IMR-90 (cell line): ENCODE measurements around the gene LHFPL6. TPM values are rescaled to one million over a fixed set of nuclear protein-coding genes. Genes with fewer than 3 reads are reported as not detected.

Experiments used
- ATAC-seq: fragments of 200-7000 bp; cut with Tn5 transposase; 2 replicates; pipeline ENCODE4 v1.9.1; 2020; ENCODE audit warnings: low read depth, mild to moderate bottlenecking, moderate library complexity
- BruUV-seq: library from RNA; stranded (reverse); fragments of 400-500 nt; replicated peaks from 2 replicates; lab custom pipeline; 2021; lab: Mats Ljungman, UMichigan
- CTCF ChIA-PET: fragments of 300-600 bp; formaldehyde crosslinking; extraction: SDS; loops from one replicate; lab custom pipeline; 2021; ENCODE audit warnings: antibody characterized with exemption; lab: Yijun Ruan, JAX
- POLR2A ChIA-PET: fragments of 300-600 bp; sonication (Branson Sonifier 250); formaldehyde crosslinking; loops from one replicate; lab custom pipeline; 2022; ENCODE audit warnings: antibody characterized with exemption; ENCODE audit not compliant: unreplicated experiment; lab: Charles Lee
- DNase-seq: peaks from one replicate; pipeline ENCODE4 v3.0.0; 2013
- H2AFZ ChIP-seq: replicated peaks from 2 replicates; pipeline ENCODE3; 2013; ENCODE audit warnings: low read length, mild to moderate bottlenecking; ENCODE audit not compliant: poor library complexity
- H2AK5ac ChIP-seq: 2 replicates; pipeline ENCODE4 v1.6.1; 2013; ENCODE audit warnings: low read depth, low read length, inconsistent platforms
- H2AK9ac ChIP-seq: replicated peaks from 2 replicates; pipeline ENCODE3; 2013; ENCODE audit warnings: mild to moderate bottlenecking, low read depth, low read length, moderate library complexity; ENCODE audit not compliant: poor library complexity
- H2BK120ac ChIP-seq: 2 replicates; pipeline ENCODE4 v1.6.1; 2013; ENCODE audit warnings: low read depth, low read length, inconsistent platforms
- H2BK15ac ChIP-seq: 3 replicates; pipeline ENCODE4 v1.6.1; 2013; ENCODE audit warnings: low read depth, low read length, inconsistent platforms
- H2BK20ac ChIP-seq: 2 replicates; pipeline ENCODE4 v1.6.1; 2013; ENCODE audit warnings: low read depth, mild to moderate bottlenecking, inconsistent platforms, low read length, moderate library complexity
- H2BK5ac ChIP-seq: 2 replicates; pipeline ENCODE4 v1.6.1; 2013; ENCODE audit warnings: mild to moderate bottlenecking, low read depth, low read length, inconsistent platforms; ENCODE audit not compliant: poor library complexity, severe bottlenecking
- H3K14ac ChIP-seq: replicated peaks from 2 replicates; pipeline ENCODE4 v1.6.1; 2013; ENCODE audit warnings: low read depth, low read length, inconsistent platforms
- H3K18ac ChIP-seq: 2 replicates; pipeline ENCODE4 v1.6.1; 2013; ENCODE audit warnings: low read depth, low read length, control low read depth
- H3K23ac ChIP-seq: 2 replicates; pipeline ENCODE4 v1.6.1; 2013; ENCODE audit warnings: low read depth, low read length, inconsistent platforms
- H3K27ac ChIP-seq: 2 replicates; pipeline ENCODE4 v1.5.1; 2013; ENCODE audit warnings: mild to moderate bottlenecking, control low read depth, low read length; ENCODE audit not compliant: insufficient read depth
- H3K27me3 ChIP-seq: 2 replicates; pipeline ENCODE4 v1.6.1; 2013; ENCODE audit warnings: low read length; ENCODE audit not compliant: control insufficient read depth, insufficient read depth
- H3K36me3 ChIP-seq: 2 replicates; pipeline ENCODE4 v1.6.1; 2013; ENCODE audit warnings: low read length, mixed read lengths; ENCODE audit not compliant: control insufficient read depth, insufficient read depth
- H3K4ac ChIP-seq: 2 replicates; pipeline ENCODE4 v1.6.1; 2013; ENCODE audit warnings: low read depth, low read length, inconsistent platforms
- H3K4me1 ChIP-seq: 2 replicates; pipeline ENCODE4 v1.6.1; 2013; ENCODE audit warnings: low read length, mixed read lengths; ENCODE audit not compliant: control insufficient read depth, insufficient read depth
- H3K4me2 ChIP-seq: 2 replicates; pipeline ENCODE4 v1.6.1; 2013; ENCODE audit warnings: low read depth, mild to moderate bottlenecking, control low read depth, low read length, moderate library complexity
- H3K4me3 ChIP-seq: 2 replicates; pipeline ENCODE4 v1.5.1; 2013; ENCODE audit warnings: low read depth, mild to moderate bottlenecking, control low read depth, low read length, moderate library complexity; ENCODE audit not compliant: insufficient read depth
- H3K56ac ChIP-seq: 2 replicates; pipeline ENCODE4 v1.6.1; 2013; ENCODE audit warnings: low read length, inconsistent platforms; ENCODE audit not compliant: insufficient read depth; ENCODE audit errors: extremely low read depth
- H3K79me1 ChIP-seq, 2 experiments: 2 replicates each; pipeline ENCODE4 v1.6.1; 2013; ENCODE audit warnings: low read length in 2 of 2, inconsistent platforms in 1 of 2, low read depth in 1 of 2
- H3K9ac ChIP-seq: 2 replicates; pipeline ENCODE4 v1.6.1; 2013; ENCODE audit warnings: low read depth, low read length, control low read depth
- H3K9me1 ChIP-seq: 2 replicates; pipeline ENCODE4 v1.6.1; 2013; ENCODE audit warnings: low read length, inconsistent platforms; ENCODE audit not compliant: insufficient read depth
- H3K9me3 ChIP-seq: 2 replicates; pipeline ENCODE4 v1.6.1; 2013; ENCODE audit warnings: low read length; ENCODE audit not compliant: control insufficient read depth, insufficient read depth
- H4K20me1 ChIP-seq: 2 replicates; pipeline ENCODE4 v1.6.1; 2013; ENCODE audit warnings: low read length, inconsistent platforms; ENCODE audit not compliant: insufficient read depth
- H4K5ac ChIP-seq: 2 replicates; pipeline ENCODE4 v1.6.1; 2013; ENCODE audit warnings: mild to moderate bottlenecking, low read depth, low read length, control low read depth
- H4K8ac ChIP-seq, 2 experiments: 2 replicates each; pipeline ENCODE4 v1.6.1; 2013; ENCODE audit warnings: low read depth in 2 of 2, low read length in 2 of 2, control low read depth in 1 of 2, inconsistent platforms in 1 of 2
- H4K91ac ChIP-seq: 2 replicates; pipeline ENCODE4 v1.6.1; 2013; ENCODE audit warnings: low read depth, low read length, inconsistent platforms; ENCODE audit not compliant: insufficient read depth
- MAFK ChIP-seq: IDR thresholded peaks from 2 replicates; pipeline ENCODE4 v1.6.1; 2012; ENCODE audit warnings: low read depth, low read length, improper control_type of control experiment
- USF2 ChIP-seq: fragments of 150-350 bp; IDR thresholded peaks from 2 replicates; pipeline ENCODE4 v1.6.1; 2017; ENCODE audit warnings: mild to moderate bottlenecking, antibody characterized with exemption, low read length, low read depth
- WGBS, 2 experiments: methylation state at CpG; one replicate each; pipeline versions ENCODE4 v1.1.5 to v1.1.7; 2013; ENCODE audit warnings: missing lambda C conversion rate in 2 of 2; ENCODE audit not compliant: insufficient read length in 1 of 2; ENCODE audit errors: extremely low coverage in 2 of 2; 5-methylcytosine and 5-hydroxymethylcytosine counted together
- dilution Hi-C: fragments of 300-500 bp; cut with HindIII; formaldehyde crosslinking; loops from one replicate; pipeline ENCODE4 v1.14.3; 2018; ENCODE audit warnings: low sequenced_read_pairs; ENCODE audit not compliant: unreplicated experiment
- in situ Hi-C: fragments of 300-500 bp; cut with MboI; formaldehyde crosslinking; loops from 3 replicates; pipeline ENCODE4 v1.14.3; 2019; ENCODE audit warnings: low sequenced_read_pairs, inconsistent platforms, mixed read lengths
- intact Hi-C: fragments of 100-400 bp; cut with micrococcal nuclease; formaldehyde crosslinking; loops from 2 replicates; pipeline ENCODE4 v1.10.0; 2022
- polyA plus RNA-seq, 3 experiments: library from polyadenylated mRNA; depleted of rRNA; stranded (reverse); fragments of >200 nt; gene quantifications; 2 replicates each; pipeline ENCODE4 v1.2.3, GENCODE V29; 2012; ENCODE audit warnings: low replicate concordance in 1 of 3
- total RNA-seq: library from RNA; depleted of rRNA; stranded (reverse); fragments of >200 nt; gene quantifications from 2 replicates; pipeline ENCODE4 v1.2.3, GENCODE V29; 2012

LHFPL6 gene
- total and polyA plus RNA-seq, 2 of the 4 experiments (the other 2 are of a cell fraction) = 24.7 to 36.1 TPM

GRCh38 chr13:39405107-39405506, 197.9 kb downstream of the LHFPL6 start:
- no peak overlapping the region for H3K56ac ChIP-seq
- no peak overlapping the region for H3K4ac ChIP-seq
- H3K9me1 ChIP-seq = peaks cover 2% of the 10 kb centered on the region; the same call in 1 of the 2 replicates
- WGBS, 2 experiments = 60% methylated on average over 1 of the region's 2 CpGs; no CpG with 5 or more reads in 1 of the 2 experiments
- no peaks in the 10 kb centered on the region for H3K27me3 ChIP-seq
- intact Hi-C loops = loop anchor here (5.0 kb wide), 1 partner anchor 77 kb away; no protein-coding TSS in a partner anchor
- POLR2A ChIA-PET = no interaction called here
- peak overlapping the region; percentile 18; the same call in 1 of the 2 replicates for H3K18ac ChIP-seq
- no peak overlapping the region for H2BK120ac ChIP-seq
- H2BK15ac ChIP-seq = no peak overlapping the region
- H4K91ac ChIP-seq = no peak overlapping the region
- no peak overlapping the region for H3K27ac ChIP-seq
- no peak overlapping the region for H4K5ac ChIP-seq
- dilution Hi-C loops = no loop called here
- no peaks in the 10 kb centered on the region for H3K36me3 ChIP-seq
- peak overlapping the region; percentile 66; the same call in 1 of the 2 replicates for H3K4me2 ChIP-seq
- H4K20me1 ChIP-seq = no peaks in the 10 kb centered on the region
- H4K8ac ChIP-seq = no peak overlapping the region
- no peak overlapping the region for H2AK5ac ChIP-seq
- TF ChIP-seq MAFK = peak; percentile 61; the same call in 1 of the 2 replicates
- TF ChIP-seq USF2 = no peak
- no peak overlapping the region for H2AFZ ChIP-seq
- no peak overlapping the region for H3K9ac ChIP-seq
- no peak overlapping the region for H2BK5ac ChIP-seq
- H2BK20ac ChIP-seq = no peak overlapping the region
- peak; percentile 44 for DNase-seq
- H3K79me1 ChIP-seq = peaks cover 9 to 12% of the 10 kb centered on the region in 2 experiments; a peak in 2 of 4 replicates
- peak; percentile 77 for ATAC-seq
- no peak overlapping the region for H3K23ac ChIP-seq
- H3K14ac ChIP-seq = no peak overlapping the region
- CTCF ChIA-PET = interaction anchor here (0.7 to 0.9 kb wide), 2 partner anchors 14 to 207 kb away, joined by 3 read pairs; no protein-coding TSS in a partner anchor
- H2AK9ac ChIP-seq = no peak overlapping the region
- BruUV-seq = no TSS peak
- in situ Hi-C loops = no loop called here
- peaks cover 3% of the 10 kb centered on the region; the same call in 1 of the 2 replicates for H3K4me1 ChIP-seq
- no peak overlapping the region for H3K4me3 ChIP-seq
- no peaks in the 10 kb centered on the region for H3K9me3 ChIP-seq
